NCI-H2227 (cell line): ENCODE measurements around the gene CDK13.
"Not testable (repeated sequence)": the region's sequence is repeated elsewhere in the genome, so short reads cannot be mapped to it uniquely, and the experiment has no call there.

Experiments used
- DNase-seq: peaks from one replicate; lab custom pipeline; 2025; ENCODE audit not compliant: unreplicated experiment; lab: John Stamatoyannopoulos, UW

CDK13 gene

GRCh38 chr7:40145596-40146130 is 195.6 kb downstream of the CDK13 start:
- DNase-seq, result not testable (repeated sequence)

- no peak for DNase-seq
These were observed 197.6 kb downstream of the CDK13 start for GRCh38 chr7:40147371-40148246.

- DNase-seq, result not testable (repeated sequence)
These were observed 198.2 kb downstream of the CDK13 start for GRCh38 chr7:40148247-40148580.

- DNase-seq, result no peak
These were observed 198.6 kb downstream of the CDK13 start for GRCh38 chr7:40148671-40149070.
